Liver (tissue), 9 donors: ENCODE results near the gene KCNA4. TPM values are rescaled to one million over a fixed set of nuclear protein-coding genes. Genes with fewer than 3 reads are reported as not detected.
"Not testable (repeated sequence)": the region's sequence is repeated elsewhere in the genome, so short reads cannot be mapped to it uniquely, and the experiment has no call there.

Experiments
- DNase-seq: peaks from one replicate; pipeline ENCODE4 v3.0.0-alpha.2; 2017; ENCODE audit warnings: low spot score
- H3K27ac ChIP-seq, 2 donors: one replicate each; pipeline ENCODE4 v1.7.0; 2013; ENCODE audit warnings: inconsistent platforms in 2 of 2, low read length in 2 of 2, control low read depth in 1 of 2, low read depth in 1 of 2, mild to moderate bottlenecking in 1 of 2
- H3K27me3 ChIP-seq, 4 donors: one replicate each; pipeline versions ENCODE4 v1.6.1 to v1.7.0; 2013; ENCODE audit warnings: low read length in 3 of 4, inconsistent platforms in 1 of 4, mild to moderate bottlenecking in 1 of 4, moderate library complexity in 1 of 4; ENCODE audit not compliant: control insufficient read depth in 4 of 4, insufficient read depth in 4 of 4
- H3K36me3 ChIP-seq, 4 donors: one replicate each; pipeline versions ENCODE4 v1.6.1 to v1.7.0; 2013; ENCODE audit warnings: low read length in 3 of 4, mild to moderate bottlenecking in 3 of 4, low read depth in 1 of 4, moderate library complexity in 1 of 4; ENCODE audit not compliant: control insufficient read depth in 4 of 4, insufficient read depth in 3 of 4
- H3K4me1 ChIP-seq, 4 donors: one replicate each; pipeline versions ENCODE4 v1.6.1 to v1.7.0; 2013; ENCODE audit warnings: low read length in 3 of 4, mild to moderate bottlenecking in 3 of 4, moderate library complexity in 1 of 4; ENCODE audit not compliant: control insufficient read depth in 4 of 4, insufficient read depth in 4 of 4
- H3K4me3 ChIP-seq, 3 donors: one replicate each; pipeline versions ENCODE4 v1.6.1 to v1.7.0; 2013; ENCODE audit warnings: low read length in 3 of 3, control low read depth in 1 of 3, low read depth in 1 of 3, mild to moderate bottlenecking in 1 of 3
- H3K9ac ChIP-seq, 2 donors: one replicate each; pipeline ENCODE4 v1.7.0; 2013; ENCODE audit warnings: low read length in 2 of 2, mild to moderate bottlenecking in 2 of 2, moderate library complexity in 2 of 2, control low read depth in 1 of 2, low read depth in 1 of 2
- H3K9me3 ChIP-seq, 4 donors: one replicate each; pipeline versions ENCODE4 v1.6.1 to v1.7.0; 2013; ENCODE audit warnings: low read length in 3 of 4; ENCODE audit not compliant: control insufficient read depth in 4 of 4
- ATF3 ChIP-seq: IDR thresholded peaks from 2 replicates; pipeline ENCODE4 v1.6.1; 2016; ENCODE audit warnings: antibody characterized with exemption
- CTCF ChIP-seq: fragments of 150-350 bp; IDR thresholded peaks from 2 replicates; pipeline ENCODE4 v1.5.1; 2017; ENCODE audit warnings: improper control_type of control experiment, low read depth, low read length; ENCODE audit not compliant: missing input control
- EGR1 ChIP-seq, 2 donors: IDR thresholded peaks; 2 replicates each; pipeline ENCODE4 v1.6.1; 2016 to 2018; ENCODE audit warnings: antibody characterized with exemption in 2 of 2, low read depth in 2 of 2
- FOXA1 ChIP-seq: IDR thresholded peaks from 2 replicates; pipeline ENCODE4 v1.6.1; 2016; ENCODE audit warnings: antibody characterized with exemption
- GABPA ChIP-seq, 2 donors: IDR thresholded peaks in 1 of 2; conservative IDR thresholded peaks in 1 of 2; 2 replicates each; pipeline ENCODE4 v1.6.1; 2016; ENCODE audit warnings: antibody characterized with exemption in 2 of 2, mild to moderate bottlenecking in 1 of 2, moderate library complexity in 1 of 2
- HNF4G ChIP-seq: IDR thresholded peaks from 2 replicates; pipeline ENCODE4 v1.6.1; 2016; ENCODE audit warnings: antibody characterized with exemption
- JUND ChIP-seq, 2 donors: IDR thresholded peaks; 2 replicates each; pipeline ENCODE4 v1.6.1; 2016; ENCODE audit warnings: antibody characterized with exemption in 2 of 2
- MAX ChIP-seq: IDR thresholded peaks from 2 replicates; pipeline ENCODE4 v1.6.1; 2016; ENCODE audit warnings: antibody characterized with exemption
- NR2F2 ChIP-seq: IDR thresholded peaks from 2 replicates; pipeline ENCODE4 v1.6.1; 2016; ENCODE audit warnings: antibody characterized with exemption
- RXRA ChIP-seq, 2 donors: IDR thresholded peaks; 2 replicates each; pipeline ENCODE4 v1.6.1; 2017 to 2018; ENCODE audit warnings: antibody characterized with exemption in 2 of 2, mild to moderate bottlenecking in 1 of 2
- SP1 ChIP-seq: IDR thresholded peaks from 2 replicates; pipeline ENCODE4 v1.6.1; 2018; ENCODE audit warnings: antibody characterized with exemption, mild to moderate bottlenecking
- TAF1 ChIP-seq: conservative IDR thresholded peaks from 2 replicates; pipeline ENCODE4 v1.6.1; 2016; ENCODE audit warnings: antibody characterized with exemption, mild to moderate bottlenecking
- YY1 ChIP-seq: IDR thresholded peaks from 2 replicates; pipeline ENCODE4 v1.6.1; 2016; ENCODE audit warnings: antibody characterized with exemption, mild to moderate bottlenecking
- ZBTB33 ChIP-seq: IDR thresholded peaks from 2 replicates; pipeline ENCODE4 v1.6.1; 2016; ENCODE audit warnings: antibody characterized with exemption
- WGBS: extraction: QIAGEN DNeasy Blood & Tissue Kit; methylation state at CpG from one replicate; pipeline ENCODE4 v1.1.7; 2013; 5-methylcytosine and 5-hydroxymethylcytosine counted together
- polyA plus RNA-seq, 2 donors: library from polyadenylated mRNA; stranded (reverse) in 1 of 2; unstranded in 1 of 2; fragments of 200-250 nt in 1 of 2; fragments of >200 nt in 1 of 2; fragmentation: Nextera tagmentation in 1 of 2; extraction: Ambion mirVana in 1 of 2; gene quantifications; one replicate each; pipeline versions ENCODE4 v1.2.1 to v1.2.3, GENCODE V29; 2013 to 2015
- total RNA-seq, 2 donors: library from RNA; depleted of rRNA; stranded (reverse); fragments of >200 nt; gene quantifications; one replicate each; pipeline ENCODE4 v1.2.3, GENCODE V29; 2014
- donor health status: healthy.
- donor health status: healthy.
- donor health status: healthy.
- donor health status: healthy.
- donor health status: healthy.

KCNA4 gene
- total and polyA plus RNA-seq, 4 donors: 0.05 to 0.59 TPM; not detected in 2

GRCh38 chr11:29984544-29984943, 32.3 kb downstream of the KCNA4 start (continued):
- no peak for TF ChIP-seq MAX
- TF ChIP-seq EGR1 (IDR thresholded peaks at IDR 0.05; ENCODE audit: low read depth in 2 of 2): no peak
- no peak for TF ChIP-seq TAF1

GRCh38 chr11:29978549-29978948, 38.3 kb downstream of the KCNA4 start:
- no peak overlapping the region for H3K4me3 ChIP-seq
- TF ChIP-seq SP1: no peak
- no peak for TF ChIP-seq TAF1
- no peak for TF ChIP-seq YY1
- TF ChIP-seq ATF3: no peak
- no peak for TF ChIP-seq CTCF
- no peak for TF ChIP-seq NR2F2
- TF ChIP-seq HNF4G: no peak
- no peak for TF ChIP-seq MAX
- no peak for TF ChIP-seq FOXA1
- no peak for TF ChIP-seq GABPA (IDR thresholded peaks at IDR 0.05 in 1 of 2, conservative IDR thresholded peaks at IDR 0.05 in 1 of 2)
- no peak for TF ChIP-seq RXRA (IDR thresholded peaks at IDR 0.05)
- TF ChIP-seq JUND (IDR thresholded peaks at IDR 0.05): no peak
- no peak for TF ChIP-seq ZBTB33
- no peaks in the 10 kb centered on the region for H3K9me3 ChIP-seq
- no peaks in the 10 kb centered on the region for H3K36me3 ChIP-seq
- H3K27ac ChIP-seq: no peak overlapping the region
- peaks cover 0 to 2% (median 0%) of the 10 kb centered on the region in 4 donors for H3K27me3 ChIP-seq
- 52% methylated on average over 2 of the region's 2 CpGs for WGBS
- H3K4me1 ChIP-seq: no peaks in the 10 kb centered on the region
- DNase-seq: no peak
- H3K9ac ChIP-seq: no peak overlapping the region

GRCh38 chr11:29975580-29975979, 41.2 kb downstream of the KCNA4 start:
- 84% methylated on average over 10 of the region's 10 CpGs for WGBS
- not testable (repeated sequence) for H3K27me3 ChIP-seq, H3K27ac ChIP-seq, H3K4me1 ChIP-seq, H3K4me3 ChIP-seq, H3K36me3 ChIP-seq, H3K9ac ChIP-seq, H3K9me3 ChIP-seq, DNase-seq
